Osteocyte (in vitro differentiated cells): ENCODE data around the gene NFKBIA. TPM values are rescaled to one million over a fixed set of nuclear protein-coding genes. Genes with fewer than 3 reads are reported as not detected.
"Not testable (repeated sequence)": the region's sequence is repeated elsewhere in the genome, so short reads cannot be mapped to it uniquely, and the experiment has no call there.

Experiments
- DNase-seq: peaks from one replicate; pipeline ENCODE4 v3.0.0; 2021; ENCODE audit warnings: mixed read lengths; ENCODE audit not compliant: unreplicated experiment; ENCODE audit errors: extremely low spot score
- H3K27ac Mint-ChIP-seq: one replicate; pipeline ENCODE4 v1.8.0; 2021; ENCODE audit warnings: mild to moderate bottlenecking, mixed read lengths; ENCODE audit not compliant: unreplicated experiment
- H3K27me3 Mint-ChIP-seq: one replicate; pipeline ENCODE4 v1.8.0; 2021; ENCODE audit warnings: mixed read lengths; ENCODE audit not compliant: unreplicated experiment
- H3K36me3 Mint-ChIP-seq: one replicate; pipeline ENCODE4 v1.8.0; 2021; ENCODE audit warnings: mixed read lengths; ENCODE audit not compliant: unreplicated experiment
- H3K4me1 Mint-ChIP-seq: one replicate; pipeline ENCODE4 v1.8.0; 2021; ENCODE audit warnings: mixed read lengths; ENCODE audit not compliant: unreplicated experiment
- H3K4me3 Mint-ChIP-seq: one replicate; pipeline ENCODE4 v1.8.0; 2021; ENCODE audit warnings: mild to moderate bottlenecking, moderate library complexity, mixed read lengths; ENCODE audit not compliant: unreplicated experiment
- H3K9me3 Mint-ChIP-seq: one replicate; pipeline ENCODE4 v1.8.0; 2021; ENCODE audit warnings: mixed read lengths; ENCODE audit not compliant: unreplicated experiment
- CTCF ChIP-seq: fragments of 200-600 bp; sonication (generic); IDR thresholded peaks from 2 replicates; pipeline ENCODE4 v1.5.0; 2021; ENCODE audit warnings: antibody characterized with exemption, mild to moderate bottlenecking, moderate library complexity
- total RNA-seq: library from RNA; stranded (reverse); gene quantifications from 2 replicates; pipeline ENCODE4 v1.2.1, GENCODE V29; 2021

The NFKBIA gene
- total RNA-seq, 1 donor from 2014 or later = 58.9 TPM

- TF ChIP-seq CTCF = no peak
- Mint-ChIP-seq H3K4me1 (peaks cover 65% of the 10 kb centered on the region), H3K36me3 (peaks cover 38% of the 10 kb centered on the region), H3K4me3 (peak overlapping the region; percentile 82), H3K27ac (peak overlapping the region; percentile 64), H3K9me3 (no peaks in the 10 kb centered on the region), H3K27me3 (no peaks in the 10 kb centered on the region)
- DNase-seq = no peak
Observed at GRCh38 chr14:35401422-35402265, 2.9 kb downstream of the NFKBIA start.

DNA sequence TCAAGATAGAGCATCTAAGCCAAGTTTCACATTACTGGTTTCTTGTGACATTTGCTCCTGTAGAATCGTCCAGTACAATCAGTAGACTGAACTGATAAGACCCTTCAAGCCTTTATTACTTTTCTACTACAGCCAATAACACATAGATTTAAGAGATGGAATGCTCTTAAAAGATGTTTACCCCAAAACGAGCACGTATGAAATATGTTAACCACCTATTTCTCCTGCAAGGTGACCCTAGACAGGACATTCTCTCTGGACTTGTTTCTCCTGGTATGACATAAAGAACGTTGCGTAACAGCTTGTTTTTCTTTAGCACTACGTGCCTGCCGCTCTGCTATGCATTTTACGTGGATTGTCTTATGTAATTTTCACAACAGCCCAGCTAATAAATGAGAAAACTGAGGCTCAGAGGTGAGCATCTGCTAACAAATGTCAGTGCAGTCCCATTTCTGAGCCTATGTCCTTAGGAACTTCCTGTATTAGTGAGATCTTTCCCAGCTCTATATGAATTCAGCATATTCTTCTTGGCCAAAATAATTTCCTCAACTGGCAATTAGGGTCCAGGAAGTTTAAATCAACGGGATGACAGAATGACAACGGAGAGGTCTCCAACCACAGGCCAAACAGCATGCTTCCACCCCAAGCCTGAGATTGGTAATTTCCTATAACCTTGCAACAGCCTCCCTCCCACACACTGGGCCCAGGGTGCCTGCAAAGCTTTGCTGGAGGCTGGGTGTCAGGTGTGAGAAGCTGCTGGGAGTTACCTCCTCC is 3.7 kb downstream of the NFKBIA start:
- DNase-seq = no peak
- Mint-ChIP-seq H3K27ac (peak overlapping the region; percentile 64), H3K9me3 (no peaks in the 10 kb centered on the region), H3K36me3 (peaks cover 38% of the 10 kb centered on the region), H3K27me3 (no peaks in the 10 kb centered on the region), H3K4me3 (peak overlapping the region; percentile 45), H3K4me1 (peaks cover 61% of the 10 kb centered on the region)
- TF ChIP-seq CTCF = no peak

DNA sequence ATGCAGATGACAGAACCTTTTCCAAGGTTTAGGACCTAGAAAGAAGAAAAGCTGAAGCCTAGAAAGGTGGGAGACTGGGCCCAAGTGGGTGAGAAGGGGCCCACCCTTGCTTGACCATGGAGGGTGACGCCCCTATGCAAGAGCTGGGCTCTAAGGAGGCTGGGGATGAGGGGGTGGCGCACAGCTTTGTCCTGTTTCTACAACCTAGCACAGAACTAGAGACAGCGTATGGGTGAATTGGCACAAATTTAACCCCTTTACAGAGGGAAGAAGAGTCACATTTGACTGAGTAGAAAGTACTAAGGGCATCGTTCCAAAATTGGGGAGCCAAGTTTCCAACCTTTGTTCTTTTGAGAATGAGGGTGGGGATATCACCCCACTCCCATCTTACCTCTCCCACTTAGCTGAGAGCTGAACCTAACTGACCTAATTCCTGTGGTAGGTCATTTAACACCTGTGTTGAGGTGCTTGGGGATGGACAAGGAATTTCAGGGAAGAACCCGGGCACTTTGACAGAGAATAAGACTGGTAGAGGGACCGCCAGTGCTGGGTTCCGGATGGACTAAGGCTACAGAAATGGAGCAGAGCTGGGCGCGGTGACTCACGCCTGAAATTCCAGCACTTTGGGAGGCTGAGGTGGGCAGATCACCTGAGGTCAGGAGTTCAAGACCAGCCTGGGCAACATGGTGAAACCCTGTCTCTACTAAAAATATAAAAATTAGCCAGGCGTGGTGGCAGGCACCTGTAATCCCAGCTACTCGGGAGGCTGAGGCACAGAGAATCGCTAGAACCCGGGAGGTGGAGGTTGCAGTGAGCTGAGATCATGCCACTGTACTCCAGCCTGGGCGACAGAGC is 5.2 kb downstream of the NFKBIA start:
- no peak for DNase-seq
- Mint-ChIP-seq H3K27me3 (no peaks in the 10 kb centered on the region), H3K4me1 (peaks cover 57% of the 10 kb centered on the region), H3K27ac (peak overlapping the region; percentile 88), H3K9me3 (no peaks in the 10 kb centered on the region), H3K4me3 (no peak overlapping the region), H3K36me3 (peaks cover 38% of the 10 kb centered on the region)
- TF ChIP-seq CTCF = no peak

DNA sequence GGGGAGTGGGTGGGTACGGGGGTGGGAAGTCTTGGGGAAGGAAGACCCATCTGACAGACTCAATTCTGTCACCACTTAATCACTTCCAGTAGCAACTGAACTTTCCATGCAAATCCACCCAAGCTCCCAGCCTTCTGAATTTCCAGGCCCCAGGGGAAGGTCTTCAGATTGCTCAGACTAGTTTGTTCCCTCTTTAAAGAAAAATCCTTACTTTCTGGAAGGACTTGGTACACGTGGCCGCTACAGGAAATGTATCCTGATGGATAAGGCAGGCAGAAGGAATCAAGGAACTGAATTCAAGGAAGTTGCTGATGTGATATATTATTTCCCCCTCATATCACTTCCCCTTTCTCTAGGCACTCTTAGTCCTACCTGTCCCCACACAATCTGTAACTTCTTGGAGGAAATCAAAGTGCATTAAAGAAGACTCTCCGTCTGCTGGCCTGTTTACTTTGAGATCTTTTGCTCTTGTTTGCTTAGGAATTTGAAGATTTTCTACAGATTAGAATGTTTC is 6.4 kb downstream of the NFKBIA start:
- H3K4me1 Mint-ChIP-seq = peaks cover 56% of the 10 kb centered on the region
- TF ChIP-seq CTCF = no peak
- peak overlapping the region; percentile 88 for H3K27ac Mint-ChIP-seq
- H3K9me3 Mint-ChIP-seq = no peaks in the 10 kb centered on the region
- H3K27me3 Mint-ChIP-seq = no peaks in the 10 kb centered on the region
- H3K4me3 Mint-ChIP-seq = no peak overlapping the region
- no peak for DNase-seq
- H3K36me3 Mint-ChIP-seq = peaks cover 32% of the 10 kb centered on the region

DNA sequence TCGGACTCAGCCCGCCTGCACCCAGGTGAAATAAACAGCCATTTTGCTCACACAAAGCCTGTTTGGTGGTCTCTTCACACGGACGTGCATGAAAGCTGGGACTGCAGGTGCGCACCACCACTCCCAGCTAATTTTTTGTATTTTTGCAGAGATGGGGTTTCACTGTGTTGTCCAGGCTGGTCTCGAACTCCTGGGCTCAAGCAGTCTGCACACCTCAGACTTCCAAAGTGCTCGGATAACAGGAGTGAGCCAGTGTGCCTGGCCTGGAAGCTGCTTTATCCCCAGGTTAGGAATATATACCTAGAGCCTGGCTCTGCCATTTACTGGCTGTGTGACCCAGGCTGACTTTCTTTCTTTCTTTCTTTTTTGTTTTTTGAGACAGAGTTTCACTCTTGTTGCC is 7.9 kb downstream of the NFKBIA start:
- H3K4me3 Mint-ChIP-seq, H3K9me3 Mint-ChIP-seq, DNase-seq, H3K27me3 Mint-ChIP-seq, H3K27ac Mint-ChIP-seq: not testable (repeated sequence)
- Mint-ChIP-seq H3K36me3 (peaks cover 17% of the 10 kb centered on the region), H3K4me1 (peaks cover 43% of the 10 kb centered on the region)
